RCC 7860 (cell line): ENCODE measurements around the gene PTPA.

Experiments used
- DNase-seq: peaks from one replicate; pipeline ENCODE4 v3.0.0-alpha.2; 2015; ENCODE audit warnings: low spot score
- FAIRE-seq: peaks from 2 replicates; lab custom pipeline; 2012; peaks lifted over from hg19 to GRCh38; lab: Jason Lieb, UNC

Gene PTPA

GRCh38 chr9:129081388-129081904, 29.8 kb upstream of the PTPA start:
- no peak for FAIRE-seq
- no peak for DNase-seq

- FAIRE-seq, result no peak
- no peak for DNase-seq
These were observed 27.1 kb upstream of the PTPA start for GRCh38 chr9:129084087-129084486.

GRCh38 chr9:129089246-129089645, 22.0 kb upstream of the PTPA start:
- FAIRE-seq, result no peak

GRCh38 chr9:129093602-129094386, 17.4 kb upstream of the PTPA start:
- FAIRE-seq, result no peak

More at GRCh38 chr9:129089246-129089645, 22.0 kb upstream of the PTPA start:
- DNase-seq, result no peak

GRCh38 chr9:129094387-129095169, 16.6 kb upstream of the PTPA start:
- FAIRE-seq (no peak), DNase-seq (no peak)

More at GRCh38 chr9:129093602-129094386, 17.4 kb upstream of the PTPA start:
- no peak for DNase-seq

- no peak for FAIRE-seq
These were observed 16.0 kb upstream of the PTPA start for GRCh38 chr9:129095170-129095667.

GRCh38 chr9:129095908-129096307, 15.3 kb upstream of the PTPA start:
- no peak for DNase-seq
- FAIRE-seq, result no peak

More at GRCh38 chr9:129095170-129095667, 16.0 kb upstream of the PTPA start:
- DNase-seq, result no peak

- no peak for FAIRE-seq
- DNase-seq, result no peak
These were observed 13.4 kb upstream of the PTPA start for GRCh38 chr9:129097671-129098306.

GRCh38 chr9:129098328-129098727, 12.9 kb upstream of the PTPA start:
- FAIRE-seq, result no peak
- DNase-seq, result no peak

GRCh38 chr9:129100383-129101169, 10.6 kb upstream of the PTPA start:
- no peak for DNase-seq

GRCh38 chr9:129101279-129101678, 9.9 kb upstream of the PTPA start:
- FAIRE-seq (no peak), DNase-seq (no peak)

More at GRCh38 chr9:129100383-129101169, 10.6 kb upstream of the PTPA start:
- FAIRE-seq, result no peak

GRCh38 chr9:129102095-129102525, 9.1 kb upstream of the PTPA start:
- no peak for FAIRE-seq
- DNase-seq, result no peak

- FAIRE-seq (no peak), DNase-seq (no peak)
These were observed 8.2 kb upstream of the PTPA start for GRCh38 chr9:129102791-129103594.

- no peak for DNase-seq
- no peak for FAIRE-seq
These were observed 7.6 kb upstream of the PTPA start for GRCh38 chr9:129103595-129103965.

GRCh38 chr9:129104051-129104450, 7.2 kb upstream of the PTPA start:
- FAIRE-seq (no peak), DNase-seq (no peak)

GRCh38 chr9:129105857-129106694, 5.1 kb upstream of the PTPA start:
- DNase-seq (no peak), FAIRE-seq (no peak)

- no peak for DNase-seq
- FAIRE-seq, result no peak
These were observed 3.6 kb upstream of the PTPA start for GRCh38 chr9:129107651-129108050.

- no peak for FAIRE-seq
- DNase-seq, result no peak
These were observed 3.0 kb upstream of the PTPA start for GRCh38 chr9:129108083-129108804.
